HEK293 (cell line): ENCODE results near the gene STAC.
"Not testable (repeated sequence)": the region's sequence is repeated elsewhere in the genome, so short reads cannot be mapped to it uniquely, and the experiment has no call there.

Experiments
- EGR2 ChIP-seq: fragments of 450-650 bp; formaldehyde crosslinking; IDR thresholded peaks from 2 replicates; pipeline ENCODE4 v1.5.1; 2016; ENCODE audit warnings: low read depth, missing biosample characterization, missing genetic modification characterization
- ZBTB8A ChIP-seq: fragments of 450-650 bp; formaldehyde crosslinking; IDR thresholded peaks from 2 replicates; pipeline ENCODE4 v1.5.1; 2016; ENCODE audit warnings: missing biosample characterization, missing genetic modification characterization
- ZNF169 ChIP-seq: fragments of 450-650 bp; formaldehyde crosslinking; IDR thresholded peaks from 2 replicates; pipeline ENCODE4 v1.5.1; 2016; ENCODE audit warnings: missing biosample characterization, missing genetic modification characterization
- ZNF174 ChIP-seq: fragments of 450-650 bp; formaldehyde crosslinking; IDR thresholded peaks from 2 replicates; pipeline ENCODE4 v1.5.0; 2017; ENCODE audit warnings: missing biosample characterization, mild to moderate bottlenecking, missing genetic modification characterization
- ZNF19 ChIP-seq: fragments of 450-650 bp; formaldehyde crosslinking; IDR thresholded peaks from 2 replicates; pipeline ENCODE4; 2016; ENCODE audit warnings: missing biosample characterization, missing genetic modification characterization, low read depth
- ZNF280C ChIP-seq: fragments of 450-650 bp; formaldehyde crosslinking; IDR thresholded peaks from 2 replicates; pipeline ENCODE4 v1.5.1; 2016; ENCODE audit warnings: missing biosample characterization, missing genetic modification characterization
- TF ChIP-seq, protein P1 (sequence below): fragments of 450-650 bp; formaldehyde crosslinking; IDR thresholded peaks from 2 replicates; pipeline ENCODE4 v1.5.1; 2016; ENCODE audit warnings: missing biosample characterization, missing genetic modification characterization
- TF ChIP-seq, protein P2 (sequence below): fragments of 450-650 bp; formaldehyde crosslinking; conservative IDR thresholded peaks from 2 replicates; pipeline ENCODE4 v1.5.1; 2016; ENCODE audit warnings: low read depth, missing biosample characterization, missing genetic modification characterization
- TF ChIP-seq, protein P3 (sequence below): fragments of 450-650 bp; formaldehyde crosslinking; IDR thresholded peaks from 2 replicates; pipeline ENCODE4 v1.5.1; 2016; ENCODE audit warnings: missing biosample characterization, missing genetic modification characterization
- TF ChIP-seq, protein P4 (sequence below): fragments of 450-650 bp; formaldehyde crosslinking; IDR thresholded peaks from 2 replicates; pipeline ENCODE4 v1.5.1; 2016; ENCODE audit warnings: missing biosample characterization, missing genetic modification characterization

GRCh38 chr3:36578418-36578817, 198.1 kb downstream of the STAC start:
- TF ChIP-seq, protein P1, sequence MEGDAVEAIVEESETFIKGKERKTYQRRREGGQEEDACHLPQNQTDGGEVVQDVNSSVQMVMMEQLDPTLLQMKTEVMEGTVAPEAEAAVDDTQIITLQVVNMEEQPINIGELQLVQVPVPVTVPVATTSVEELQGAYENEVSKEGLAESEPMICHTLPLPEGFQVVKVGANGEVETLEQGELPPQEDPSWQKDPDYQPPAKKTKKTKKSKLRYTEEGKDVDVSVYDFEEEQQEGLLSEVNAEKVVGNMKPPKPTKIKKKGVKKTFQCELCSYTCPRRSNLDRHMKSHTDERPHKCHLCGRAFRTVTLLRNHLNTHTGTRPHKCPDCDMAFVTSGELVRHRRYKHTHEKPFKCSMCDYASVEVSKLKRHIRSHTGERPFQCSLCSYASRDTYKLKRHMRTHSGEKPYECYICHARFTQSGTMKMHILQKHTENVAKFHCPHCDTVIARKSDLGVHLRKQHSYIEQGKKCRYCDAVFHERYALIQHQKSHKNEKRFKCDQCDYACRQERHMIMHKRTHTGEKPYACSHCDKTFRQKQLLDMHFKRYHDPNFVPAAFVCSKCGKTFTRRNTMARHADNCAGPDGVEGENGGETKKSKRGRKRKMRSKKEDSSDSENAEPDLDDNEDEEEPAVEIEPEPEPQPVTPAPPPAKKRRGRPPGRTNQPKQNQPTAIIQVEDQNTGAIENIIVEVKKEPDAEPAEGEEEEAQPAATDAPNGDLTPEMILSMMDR: not testable (repeated sequence)
- TF ChIP-seq, protein P2, sequence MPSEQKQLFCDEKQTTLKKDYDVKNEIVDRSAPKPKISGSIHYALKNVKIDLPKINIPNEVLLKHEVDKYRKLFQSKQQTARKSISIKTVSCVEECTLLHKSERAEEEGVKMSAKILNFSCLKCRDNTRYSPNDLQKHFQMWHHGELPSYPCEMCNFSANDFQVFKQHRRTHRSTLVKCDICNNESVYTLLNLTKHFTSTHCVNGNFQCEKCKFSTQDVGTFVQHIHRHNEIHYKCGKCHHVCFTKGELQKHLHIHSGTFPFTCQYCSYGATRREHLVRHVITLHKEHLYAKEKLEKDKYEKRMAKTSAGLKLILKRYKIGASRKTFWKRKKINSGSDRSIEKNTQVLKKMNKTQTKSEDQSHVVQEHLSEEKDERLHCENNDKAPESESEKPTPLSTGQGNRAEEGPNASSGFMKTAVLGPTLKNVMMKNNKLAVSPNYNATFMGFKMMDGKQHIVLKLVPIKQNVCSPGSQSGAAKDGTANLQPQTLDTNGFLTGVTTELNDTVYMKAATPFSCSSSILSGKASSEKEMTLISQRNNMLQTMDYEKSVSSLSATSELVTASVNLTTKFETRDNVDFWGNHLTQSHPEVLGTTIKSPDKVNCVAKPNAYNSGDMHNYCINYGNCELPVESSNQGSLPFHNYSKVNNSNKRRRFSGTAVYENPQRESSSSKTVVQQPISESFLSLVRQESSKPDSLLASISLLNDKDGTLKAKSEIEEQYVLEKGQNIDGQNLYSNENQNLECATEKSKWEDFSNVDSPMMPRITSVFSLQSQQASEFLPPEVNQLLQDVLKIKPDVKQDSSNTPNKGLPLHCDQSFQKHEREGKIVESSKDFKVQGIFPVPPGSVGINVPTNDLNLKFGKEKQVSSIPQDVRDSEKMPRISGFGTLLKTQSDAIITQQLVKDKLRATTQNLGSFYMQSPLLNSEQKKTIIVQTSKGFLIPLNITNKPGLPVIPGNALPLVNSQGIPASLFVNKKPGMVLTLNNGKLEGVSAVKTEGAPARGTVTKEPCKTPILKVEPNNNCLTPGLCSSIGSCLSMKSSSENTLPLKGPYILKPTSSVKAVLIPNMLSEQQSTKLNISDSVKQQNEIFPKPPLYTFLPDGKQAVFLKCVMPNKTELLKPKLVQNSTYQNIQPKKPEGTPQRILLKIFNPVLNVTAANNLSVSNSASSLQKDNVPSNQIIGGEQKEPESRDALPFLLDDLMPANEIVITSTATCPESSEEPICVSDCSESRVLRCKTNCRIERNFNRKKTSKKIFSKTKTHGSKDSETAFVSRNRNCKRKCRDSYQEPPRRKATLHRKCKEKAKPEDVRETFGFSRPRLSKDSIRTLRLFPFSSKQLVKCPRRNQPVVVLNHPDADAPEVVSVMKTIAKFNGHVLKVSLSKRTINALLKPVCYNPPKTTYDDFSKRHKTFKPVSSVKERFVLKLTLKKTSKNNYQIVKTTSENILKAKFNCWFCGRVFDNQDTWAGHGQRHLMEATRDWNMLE (tag by site-specific recombination): not testable (repeated sequence)
- not testable (repeated sequence) for TF ChIP-seq EGR2, ZNF169, ZBTB8A, ZNF280C, ZNF174, ZNF19 (tag by site-specific recombination)
- TF ChIP-seq, protein P3, sequence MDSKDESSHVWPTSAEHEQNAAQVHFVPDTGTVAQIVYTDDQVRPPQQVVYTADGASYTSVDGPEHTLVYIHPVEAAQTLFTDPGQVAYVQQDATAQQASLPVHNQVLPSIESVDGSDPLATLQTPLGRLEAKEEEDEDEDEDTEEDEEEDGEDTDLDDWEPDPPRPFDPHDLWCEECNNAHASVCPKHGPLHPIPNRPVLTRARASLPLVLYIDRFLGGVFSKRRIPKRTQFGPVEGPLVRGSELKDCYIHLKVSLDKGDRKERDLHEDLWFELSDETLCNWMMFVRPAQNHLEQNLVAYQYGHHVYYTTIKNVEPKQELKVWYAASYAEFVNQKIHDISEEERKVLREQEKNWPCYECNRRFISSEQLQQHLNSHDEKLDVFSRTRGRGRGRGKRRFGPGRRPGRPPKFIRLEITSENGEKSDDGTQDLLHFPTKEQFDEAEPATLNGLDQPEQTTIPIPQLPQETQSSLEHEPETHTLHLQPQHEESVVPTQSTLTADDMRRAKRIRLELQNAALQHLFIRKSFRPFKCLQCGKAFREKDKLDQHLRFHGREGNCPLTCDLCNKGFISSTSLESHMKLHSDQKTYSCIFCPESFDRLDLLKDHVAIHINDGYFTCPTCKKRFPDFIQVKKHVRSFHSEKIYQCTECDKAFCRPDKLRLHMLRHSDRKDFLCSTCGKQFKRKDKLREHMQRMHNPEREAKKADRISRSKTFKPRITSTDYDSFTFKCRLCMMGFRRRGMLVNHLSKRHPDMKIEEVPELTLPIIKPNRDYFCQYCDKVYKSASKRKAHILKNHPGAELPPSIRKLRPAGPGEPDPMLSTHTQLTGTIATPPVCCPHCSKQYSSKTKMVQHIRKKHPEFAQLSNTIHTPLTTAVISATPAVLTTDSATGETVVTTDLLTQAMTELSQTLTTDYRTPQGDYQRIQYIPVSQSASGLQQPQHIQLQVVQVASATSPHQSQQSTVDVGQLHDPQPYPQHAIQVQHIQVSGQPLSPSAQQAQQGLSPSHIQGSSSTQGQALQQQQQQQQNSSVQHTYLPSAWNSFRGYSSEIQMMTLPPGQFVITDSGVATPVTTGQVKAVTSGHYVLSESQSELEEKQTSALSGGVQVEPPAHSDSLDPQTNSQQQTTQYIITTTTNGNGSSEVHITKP (tag by site-specific recombination): not testable (repeated sequence)
- TF ChIP-seq, protein P4, sequence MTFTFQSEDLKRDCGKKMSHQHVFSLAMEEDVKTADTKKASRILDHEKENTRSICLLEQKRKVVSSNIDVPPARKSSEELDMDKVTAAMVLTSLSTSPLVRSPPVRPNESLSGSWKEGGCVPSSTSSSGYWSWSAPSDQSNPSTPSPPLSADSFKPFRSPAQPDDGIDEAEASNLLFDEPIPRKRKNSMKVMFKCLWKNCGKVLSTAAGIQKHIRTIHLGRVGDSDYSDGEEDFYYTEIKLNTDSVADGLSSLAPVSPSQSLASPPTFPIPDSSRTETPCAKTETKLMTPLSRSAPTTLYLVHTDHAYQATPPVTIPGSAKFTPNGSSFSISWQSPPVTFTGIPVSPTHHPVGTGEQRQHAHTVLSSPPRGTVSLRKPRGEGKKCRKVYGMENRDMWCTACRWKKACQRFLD (tag by site-specific recombination): not testable (repeated sequence)
